HG02938 (cell line): ENCODE results near the gene INTS3.
"Not testable (repeated sequence)": the region's sequence is repeated elsewhere in the genome, so short reads cannot be mapped to it uniquely, and the experiment has no call there.

Experiments used
- ATAC-seq: cut with Tn5 transposase; IDR thresholded peaks from one replicate; pipeline ENCODE4 v1.9.1; 2021; ENCODE audit warnings: mild to moderate bottlenecking, moderate library complexity; ENCODE audit not compliant: unreplicated experiment

Gene INTS3

DNA sequence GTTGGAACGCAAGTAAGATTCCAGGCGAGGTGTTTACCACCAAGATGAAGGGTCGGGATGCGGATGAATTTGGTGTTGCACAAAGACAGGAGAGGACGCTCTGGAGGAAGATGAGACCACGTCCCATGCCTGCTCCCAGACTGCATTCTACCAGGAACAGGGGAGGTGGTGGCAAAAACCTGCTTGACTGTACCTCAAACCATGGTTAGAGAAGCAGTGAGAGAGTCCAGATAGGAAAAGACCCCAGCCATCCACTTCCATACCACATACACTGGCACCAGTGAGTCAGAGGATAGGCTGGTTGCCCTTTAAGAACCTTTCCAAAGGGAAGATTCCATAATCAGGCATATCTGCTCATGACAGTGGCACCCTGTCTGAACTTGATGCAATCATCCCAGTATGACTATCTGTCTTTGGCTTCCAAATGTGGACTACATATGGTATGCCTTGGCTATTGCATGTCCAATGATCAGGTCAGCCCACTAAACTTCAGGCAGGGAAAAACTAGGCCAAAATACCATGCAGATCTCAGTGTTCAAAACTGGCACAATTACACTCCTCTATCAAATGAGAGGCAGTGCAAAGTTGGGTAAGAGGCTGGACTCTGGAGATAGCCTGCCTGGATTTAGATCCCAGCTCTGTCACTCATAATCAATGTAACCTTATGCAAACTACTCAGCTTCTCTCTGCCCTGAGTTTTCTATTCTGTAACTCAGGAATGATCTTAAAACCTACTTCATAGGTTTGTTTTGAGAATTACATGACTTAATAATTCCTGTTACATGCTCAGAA is 28.7 kb upstream of the INTS3 start:
- ATAC-seq = no peak

- ATAC-seq = no peak
These were observed 28.1 kb upstream of the INTS3 start for GRCh38 chr1:153699768-153700167.

DNA sequence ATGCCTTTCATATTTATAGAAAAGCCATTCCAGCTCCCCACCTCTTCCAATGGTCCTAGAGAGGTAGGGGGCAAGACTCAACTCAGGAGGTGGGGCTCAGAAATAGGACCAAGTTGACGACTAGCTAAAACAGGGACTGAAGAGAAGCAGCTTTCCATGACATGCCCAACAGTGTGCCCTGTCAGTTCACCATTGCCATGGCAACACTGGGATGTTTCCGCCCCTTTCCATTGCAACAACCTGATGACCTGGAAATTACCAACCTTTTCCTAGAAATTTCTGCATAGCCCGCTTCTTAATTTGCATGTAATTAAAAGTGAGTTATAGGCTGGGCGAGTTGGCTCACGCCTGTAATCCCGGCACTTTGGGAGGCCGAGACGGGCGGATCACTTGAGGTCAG is 22.4 kb upstream of the INTS3 start:
- no peak for ATAC-seq

GRCh38 chr1:153711026-153711425 is 16.8 kb upstream of the INTS3 start:
- ATAC-seq = no peak

DNA sequence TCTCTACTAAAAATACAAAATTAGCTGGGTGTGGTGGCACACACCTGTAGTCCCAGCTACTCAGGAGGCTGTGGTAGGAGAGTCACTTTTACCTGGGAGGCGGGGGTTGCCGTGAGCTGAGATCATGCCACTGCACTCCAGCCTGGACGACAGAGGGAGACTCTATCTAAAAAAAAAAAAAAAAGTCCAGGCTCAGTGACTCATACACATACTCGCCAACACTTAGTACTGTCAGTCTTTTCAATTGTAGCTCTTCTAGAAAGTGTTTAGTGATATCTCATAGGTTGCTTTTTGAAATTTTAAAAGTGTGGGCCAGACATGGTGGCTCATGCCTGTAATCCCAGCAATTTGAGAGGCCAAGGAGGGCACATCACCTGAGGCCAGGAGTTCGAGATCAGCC is 11.6 kb upstream of the INTS3 start:
- not testable (repeated sequence) for ATAC-seq

DNA sequence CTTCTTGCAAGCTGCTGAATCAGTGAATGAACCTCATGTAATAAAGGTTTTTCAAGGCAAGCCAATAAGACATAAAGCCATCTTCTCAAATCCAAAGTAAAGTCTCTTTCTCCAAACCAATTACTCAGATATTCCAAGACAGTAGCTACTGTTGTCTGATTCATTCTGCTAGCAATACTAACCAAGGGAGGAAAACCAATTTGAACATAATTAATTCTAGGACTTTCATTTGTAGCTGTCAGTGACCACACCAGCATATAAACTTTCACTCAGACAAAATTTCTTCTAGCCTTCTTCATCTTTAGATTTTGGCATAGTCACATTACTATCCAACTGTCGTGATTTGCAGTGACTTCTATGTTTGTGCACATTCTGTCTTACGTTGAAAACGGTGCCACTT is 10.5 kb upstream of the INTS3 start:
- no peak for ATAC-seq

DNA sequence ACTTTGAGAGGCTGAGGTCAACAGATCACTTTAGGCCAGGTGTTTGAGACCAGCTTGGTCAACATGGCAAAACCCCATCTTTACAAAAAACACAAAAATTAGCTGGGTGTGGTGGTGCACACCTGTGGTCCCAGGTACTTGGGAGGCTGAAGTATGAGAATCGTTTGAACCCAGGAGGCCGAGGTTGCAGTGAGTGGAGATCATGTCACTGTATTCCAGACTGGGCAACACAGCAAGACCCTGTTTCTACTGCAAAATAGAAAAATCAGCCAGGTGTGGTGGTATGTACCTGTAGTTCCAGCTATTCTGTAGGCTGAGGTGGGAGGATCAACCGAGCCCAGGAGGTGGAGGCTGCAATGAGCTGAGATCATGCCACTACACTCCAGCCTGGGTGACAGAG is 4.2 kb upstream of the INTS3 start:
- no peak for ATAC-seq

DNA sequence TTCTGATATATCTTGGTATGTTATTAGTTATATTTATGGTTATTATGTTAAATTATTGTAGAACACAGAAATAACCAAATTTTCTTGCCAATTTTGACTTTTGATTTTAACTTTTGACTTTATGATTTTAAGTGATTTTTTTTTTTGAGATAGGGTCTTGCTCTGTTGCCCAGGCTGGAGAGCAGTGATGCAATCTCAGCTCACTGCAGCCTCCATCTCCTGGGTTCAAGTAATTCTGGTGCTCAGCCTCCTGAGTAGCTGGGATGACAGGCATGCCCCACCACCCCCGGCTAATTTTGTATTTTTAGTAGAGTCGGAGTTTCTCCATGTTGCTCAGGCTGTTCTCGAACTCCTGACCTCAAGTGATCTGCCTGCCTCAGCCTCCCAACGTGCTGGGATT is 3.2 kb upstream of the INTS3 start:
- ATAC-seq = not testable (repeated sequence)

- ATAC-seq = no peak
These were observed 636 bp downstream of the INTS3 start for GRCh38 chr1:153728305-153729066.

GRCh38 chr1:153730468-153730988 is 2.7 kb downstream of the INTS3 start:
- no peak for ATAC-seq

- no peak for ATAC-seq
These were observed 6.1 kb downstream of the INTS3 start for GRCh38 chr1:153733970-153734369.

GRCh38 chr1:153734396-153735089 is 6.7 kb downstream of the INTS3 start:
- ATAC-seq = no peak

DNA sequence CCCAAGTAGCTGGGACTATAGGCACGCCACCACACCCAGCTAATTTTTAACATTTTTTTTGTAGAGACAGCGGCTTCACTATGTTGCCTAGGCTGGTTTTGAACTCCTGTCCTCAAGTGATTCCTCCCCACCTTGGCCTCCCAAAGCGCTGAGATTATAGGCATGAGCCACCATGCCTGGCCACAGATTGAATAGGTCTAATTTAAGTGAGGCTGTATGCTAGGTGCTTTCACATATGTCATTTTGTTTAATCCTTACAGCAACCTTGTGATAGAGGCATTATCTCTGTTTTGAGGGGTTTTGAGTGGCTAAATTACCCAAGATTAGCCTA is 7.2 kb downstream of the INTS3 start:
- ATAC-seq = no peak

DNA sequence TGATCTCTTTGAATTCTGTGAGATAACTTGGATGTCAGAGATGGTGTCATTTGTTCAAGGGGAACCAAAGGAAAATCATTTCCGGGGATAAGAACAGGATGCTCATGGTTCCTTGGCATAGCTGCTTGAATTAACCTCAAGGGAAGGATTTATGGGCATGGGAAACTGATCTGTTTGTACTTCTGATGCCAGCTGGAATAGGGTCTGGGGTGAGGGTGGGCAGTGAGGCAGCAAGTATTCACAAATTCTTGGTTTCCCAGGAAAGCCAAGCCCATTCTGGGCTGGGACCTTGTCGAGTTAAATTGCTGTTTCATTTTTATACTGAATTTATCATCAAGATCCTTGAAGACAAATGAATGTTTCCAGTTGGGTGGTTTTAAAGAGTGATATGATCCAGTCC is 14.1 kb downstream of the INTS3 start:
- no peak for ATAC-seq

DNA sequence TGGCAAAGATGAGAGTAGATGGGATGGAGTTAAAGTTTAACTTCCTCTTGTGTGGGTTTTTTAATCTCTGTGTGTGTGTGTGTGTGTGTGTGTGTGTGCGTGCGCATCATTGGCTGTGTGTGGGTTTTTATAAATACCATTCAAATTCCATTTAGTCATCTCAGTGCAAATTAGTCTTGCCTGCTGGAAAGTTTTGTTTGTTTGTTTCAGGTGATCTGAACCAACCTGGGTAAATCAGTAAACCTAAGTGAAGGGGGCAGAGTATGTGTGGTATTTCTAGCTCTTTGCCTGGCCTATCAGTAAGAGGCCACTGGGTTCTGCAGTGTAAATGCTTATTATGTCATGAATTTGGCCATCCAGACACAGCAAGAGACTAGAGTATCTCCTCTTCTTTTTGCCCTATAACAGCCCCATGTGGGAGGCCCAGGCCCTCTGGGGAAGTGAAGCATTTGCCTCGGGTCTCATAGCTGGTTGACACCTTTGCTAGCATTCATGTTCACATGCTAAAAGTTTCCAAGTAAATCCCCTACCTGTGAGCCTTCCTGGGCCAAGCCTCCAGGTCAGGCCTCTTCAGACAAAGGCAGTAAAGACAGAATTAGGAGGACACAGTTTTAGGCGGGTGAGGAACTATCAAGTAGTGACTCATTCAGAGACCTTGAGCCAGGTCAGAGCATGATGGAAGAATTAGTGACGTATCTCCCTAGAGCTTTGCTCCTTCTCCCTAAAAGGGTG is 14.7 kb downstream of the INTS3 start:
- peak; percentile 55 for ATAC-seq

DNA sequence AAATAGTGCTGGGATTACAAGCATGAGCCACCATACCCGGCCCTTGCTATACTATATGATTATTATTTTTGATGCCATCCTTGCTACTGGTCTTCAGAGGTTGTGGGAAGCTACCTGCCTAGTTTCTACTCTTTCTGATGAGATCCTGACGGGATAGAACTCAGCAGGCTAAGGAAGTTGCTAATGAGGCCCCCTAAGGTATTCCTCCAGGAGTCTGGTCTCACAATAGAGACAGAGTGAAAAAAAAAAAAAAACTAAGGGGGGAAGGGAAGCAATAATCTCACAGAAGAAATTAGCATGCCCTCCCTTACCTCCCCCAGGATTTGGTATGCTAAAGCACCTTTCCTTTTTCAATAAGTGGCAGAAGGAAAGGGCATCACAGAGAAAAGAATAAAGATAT is 17.6 kb downstream of the INTS3 start:
- no peak for ATAC-seq

DNA sequence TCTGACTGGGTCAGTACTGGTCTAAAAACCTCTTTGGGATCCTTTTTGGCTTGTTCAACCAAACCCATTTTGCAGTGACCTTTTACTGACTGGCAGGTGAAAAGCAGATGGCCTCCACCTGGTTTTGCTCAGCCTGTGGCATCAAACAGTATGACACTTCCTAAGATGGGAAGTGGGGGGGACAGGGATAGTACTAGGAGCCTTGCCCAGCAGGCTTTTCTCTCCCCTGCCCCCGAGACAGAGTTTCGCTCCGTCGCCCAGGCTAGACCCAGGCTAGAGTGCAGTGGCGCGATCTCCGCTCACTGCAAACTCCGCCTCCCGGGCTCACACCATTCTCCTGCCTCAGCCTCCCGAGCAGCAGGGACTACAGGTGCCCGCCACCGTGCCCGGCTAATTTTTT is 18.3 kb downstream of the INTS3 start:
- ATAC-seq = no peak

- ATAC-seq = no peak
These were observed 21.1 kb downstream of the INTS3 start for GRCh38 chr1:153748903-153749302.

DNA sequence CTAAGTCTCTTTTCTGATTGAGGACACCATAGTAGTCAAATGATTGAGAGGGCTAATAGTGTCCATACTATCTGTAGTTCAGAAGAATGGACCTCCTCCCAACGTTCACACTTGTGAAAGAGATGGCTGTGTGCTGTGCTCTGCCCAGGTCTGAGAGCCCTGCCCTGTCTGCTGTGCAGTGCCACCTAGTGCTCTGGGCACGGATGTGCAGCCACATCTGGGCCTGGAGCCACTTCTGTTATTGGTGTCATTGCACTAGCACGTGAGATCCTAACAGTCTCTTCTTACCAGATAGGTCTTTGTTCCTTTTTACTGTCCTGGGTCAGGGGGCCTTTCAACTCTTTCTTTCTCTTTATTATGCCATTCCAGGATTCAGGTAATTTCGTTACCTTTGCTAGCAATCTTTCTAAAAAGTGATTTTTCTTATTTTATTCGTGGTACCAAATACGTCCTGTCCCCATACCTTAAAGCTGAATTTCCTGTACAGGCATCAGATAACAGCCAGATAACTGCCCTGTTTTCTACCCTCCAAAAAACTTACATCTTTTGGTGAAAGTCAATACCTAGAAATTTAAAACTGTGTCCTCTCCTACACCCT is 21.7 kb downstream of the INTS3 start:
- ATAC-seq = no peak
